ENCODE data around the gene PBLD. TPM values are rescaled to one million over a fixed set of nuclear protein-coding genes. Genes with fewer than 3 reads are reported as not detected.

The PBLD gene
- total and polyA plus RNA-seq, 7 donors, result 0.77 to 2.9 (median 1.9) TPM

GRCh38 chr10:68276224-68276623, 56.5 kb downstream of the PBLD start:
- intact Hi-C loops (cut with DNase I), result no loop called here
- Histone ChIP-seq H3K36me3 (ENCODE audit: insufficient read depth in 1 of 2, low read depth in 1 of 2) (no peaks in the 10 kb centered on the region), H3K4me1 (no peaks in the 10 kb centered on the region), H3K9me3 (no peaks in the 10 kb centered on the region), H3K27ac (no peak overlapping the region), H3K27me3 (ENCODE audit: insufficient read depth in 3 of 3, low read length in 2 of 3) (no peaks in the 10 kb centered on the region), H3K4me3 (no peak overlapping the region)
- DNase-seq, result no peak
- TF ChIP-seq, protein P1, sequence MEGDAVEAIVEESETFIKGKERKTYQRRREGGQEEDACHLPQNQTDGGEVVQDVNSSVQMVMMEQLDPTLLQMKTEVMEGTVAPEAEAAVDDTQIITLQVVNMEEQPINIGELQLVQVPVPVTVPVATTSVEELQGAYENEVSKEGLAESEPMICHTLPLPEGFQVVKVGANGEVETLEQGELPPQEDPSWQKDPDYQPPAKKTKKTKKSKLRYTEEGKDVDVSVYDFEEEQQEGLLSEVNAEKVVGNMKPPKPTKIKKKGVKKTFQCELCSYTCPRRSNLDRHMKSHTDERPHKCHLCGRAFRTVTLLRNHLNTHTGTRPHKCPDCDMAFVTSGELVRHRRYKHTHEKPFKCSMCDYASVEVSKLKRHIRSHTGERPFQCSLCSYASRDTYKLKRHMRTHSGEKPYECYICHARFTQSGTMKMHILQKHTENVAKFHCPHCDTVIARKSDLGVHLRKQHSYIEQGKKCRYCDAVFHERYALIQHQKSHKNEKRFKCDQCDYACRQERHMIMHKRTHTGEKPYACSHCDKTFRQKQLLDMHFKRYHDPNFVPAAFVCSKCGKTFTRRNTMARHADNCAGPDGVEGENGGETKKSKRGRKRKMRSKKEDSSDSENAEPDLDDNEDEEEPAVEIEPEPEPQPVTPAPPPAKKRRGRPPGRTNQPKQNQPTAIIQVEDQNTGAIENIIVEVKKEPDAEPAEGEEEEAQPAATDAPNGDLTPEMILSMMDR (IDR thresholded peaks at IDR 0.05), result no peak
- no peak for ATAC-seq

GRCh38 chr10:68275600-68276126, 57.1 kb downstream of the PBLD start:
- intact Hi-C loops (cut with DNase I), result no loop called here
- WGBS, 3 donors, result 71 to 89% (median 82%) methylated on average over 2 of the region's 2 CpGs
- Histone ChIP-seq H3K36me3 (ENCODE audit: insufficient read depth in 1 of 2, low read depth in 1 of 2) (no peaks in the 10 kb centered on the region), H3K4me3 (no peak overlapping the region), H3K27ac (no peak overlapping the region), H3K4me1 (no peaks in the 10 kb centered on the region), H3K27me3 (ENCODE audit: insufficient read depth in 3 of 3, low read length in 2 of 3) (no peaks in the 10 kb centered on the region), H3K9me3 (no peaks in the 10 kb centered on the region)
- TF ChIP-seq, protein P1 (IDR thresholded peaks at IDR 0.05), result no peak
- DNase-seq, result no peak
- ATAC-seq, result no peak

GRCh38 chr10:68272833-68273232, 59.9 kb downstream of the PBLD start:
- Histone ChIP-seq H3K4me1 (no peaks in the 10 kb centered on the region), H3K27ac (no peak overlapping the region), H3K36me3 (ENCODE audit: insufficient read depth in 1 of 2, low read depth in 1 of 2) (no peaks in the 10 kb centered on the region), H3K27me3 (ENCODE audit: insufficient read depth in 3 of 3, low read length in 2 of 3) (no peaks in the 10 kb centered on the region), H3K4me3 (no peak overlapping the region), H3K9me3 (no peaks in the 10 kb centered on the region)
- intact Hi-C loops (cut with DNase I), result no loop called here
- DNase-seq, result no peak
- no peak for ATAC-seq
- TF ChIP-seq, protein P1 (IDR thresholded peaks at IDR 0.05), result no peak

DNA sequence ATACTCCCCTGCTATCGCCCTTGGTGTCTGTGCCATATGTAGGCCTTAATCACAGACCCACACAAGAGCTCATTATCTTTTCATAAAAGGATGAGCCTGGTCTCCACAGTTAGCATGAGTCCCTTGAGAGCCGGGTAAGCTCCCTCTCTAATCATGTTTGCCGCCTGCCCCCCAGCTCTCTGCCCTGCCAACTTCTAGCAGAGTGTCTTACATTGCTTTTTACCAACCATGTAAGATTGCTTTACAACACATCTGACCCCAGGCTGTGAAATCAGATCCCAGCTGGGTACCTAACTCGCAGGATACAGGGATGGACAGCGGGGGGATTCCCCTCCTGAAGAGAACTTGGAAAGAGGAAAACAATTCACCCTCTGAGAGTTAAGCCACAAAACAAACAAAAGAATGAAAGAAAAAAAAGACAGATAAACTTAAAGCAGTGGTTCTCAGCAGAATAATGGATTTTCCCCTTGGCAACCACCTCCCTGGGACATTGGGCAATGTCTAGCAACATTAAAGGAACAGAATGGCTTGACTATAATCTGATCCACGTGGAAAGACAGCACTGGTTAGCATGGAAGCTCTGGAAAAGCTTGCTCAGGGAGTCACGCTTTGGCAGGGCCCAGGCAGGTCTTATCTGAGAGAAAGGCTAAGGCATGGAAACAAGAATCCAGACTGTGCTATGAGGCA, 61.4 kb downstream of the PBLD start:
- Histone ChIP-seq H3K36me3 (ENCODE audit: insufficient read depth in 1 of 2, low read depth in 1 of 2) (no peaks in the 10 kb centered on the region), H3K27ac (no peak overlapping the region), H3K4me3 (no peak overlapping the region), H3K4me1 (no peaks in the 10 kb centered on the region), H3K9me3 (no peaks in the 10 kb centered on the region), H3K27me3 (ENCODE audit: insufficient read depth in 3 of 3, low read length in 2 of 3) (no peaks in the 10 kb centered on the region)
- ATAC-seq (no peak), DNase-seq (no peak)
- TF ChIP-seq, protein P1 (IDR thresholded peaks at IDR 0.05), result no peak
- WGBS, 3 donors, result 53 to 61% (median 56%) methylated on average over 7 of the region's 7 CpGs
- intact Hi-C loops (cut with DNase I), result no loop called here

Measured in psoas muscle (tissue), 8 donors.